WTC11 (cell line): ENCODE data around the gene GABRB3.

Experiments used
- TP53 ChIP-seq: sonication (generic); formaldehyde crosslinking; IDR thresholded peaks from 2 replicates; pipeline ENCODE4 v1.8.1; 2023; ENCODE audit warnings: mild to moderate bottlenecking, missing genetic modification reagents
- TF ChIP-seq, protein P1 (sequence below): sonication (generic); formaldehyde crosslinking; IDR thresholded peaks from 2 replicates; pipeline ENCODE4 v1.8.0; 2023; ENCODE audit warnings: missing genetic modification reagents

DNA sequence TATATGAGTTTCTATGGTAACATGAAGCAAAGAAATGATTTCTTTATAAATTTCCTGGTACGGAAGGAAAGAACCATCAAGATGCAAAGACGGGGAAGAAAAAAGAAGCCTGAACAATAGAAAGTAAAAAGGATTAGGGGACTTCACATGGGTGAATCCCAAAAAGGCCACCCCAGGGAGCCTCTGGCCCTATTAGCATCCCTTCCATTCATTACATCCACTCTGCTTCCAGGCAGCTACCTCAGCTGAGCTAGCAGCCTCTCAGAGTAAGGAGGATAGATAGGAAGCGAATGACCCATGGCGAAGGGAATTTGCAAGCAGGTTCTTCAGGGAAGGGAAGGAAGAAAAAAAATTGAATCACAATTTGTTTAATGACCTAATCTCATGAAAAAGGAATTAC, 81.6 kb downstream of the GABRB3 start:
- TF ChIP-seq, protein P1, sequence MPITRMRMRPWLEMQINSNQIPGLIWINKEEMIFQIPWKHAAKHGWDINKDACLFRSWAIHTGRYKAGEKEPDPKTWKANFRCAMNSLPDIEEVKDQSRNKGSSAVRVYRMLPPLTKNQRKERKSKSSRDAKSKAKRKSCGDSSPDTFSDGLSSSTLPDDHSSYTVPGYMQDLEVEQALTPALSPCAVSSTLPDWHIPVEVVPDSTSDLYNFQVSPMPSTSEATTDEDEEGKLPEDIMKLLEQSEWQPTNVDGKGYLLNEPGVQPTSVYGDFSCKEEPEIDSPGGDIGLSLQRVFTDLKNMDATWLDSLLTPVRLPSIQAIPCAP (CRISPR knock-in tag): no peak
- TF ChIP-seq TP53 (CRISPR knock-in tag): no peak
